GM12864 (cell line): ENCODE data around the gene EXOC6B.

Source experiments
- DNase-seq: peaks from one replicate; pipeline ENCODE4 v3.0.0-alpha.2; 2011; ENCODE audit warnings: low read depth
- H3K4me3 ChIP-seq: 2 replicates; pipeline ENCODE4 v1.5.1; 2011; ENCODE audit warnings: mild to moderate bottlenecking, low read depth, low read length, control low read depth
- CTCF ChIP-seq: IDR thresholded peaks from 2 replicates; pipeline ENCODE4 v1.5.1; 2011; ENCODE audit warnings: low read depth, mild to moderate bottlenecking, moderate library complexity, low read length, control low read depth, inconsistent platforms; ENCODE audit errors: missing control alignments

Gene EXOC6B

GRCh38 chr2:72136331-72136730 is 689.5 kb downstream of the EXOC6B start:
- no peak for DNase-seq
- H3K4me3 ChIP-seq, result no peak overlapping the region
- TF ChIP-seq CTCF, result no peak

- DNase-seq, result no peak
- no peak overlapping the region for H3K4me3 ChIP-seq
- no peak for TF ChIP-seq CTCF
These were observed 689.9 kb downstream of the EXOC6B start for GRCh38 chr2:72135921-72136320.

- H3K4me3 ChIP-seq, result no peak overlapping the region
- no peak for TF ChIP-seq CTCF
- DNase-seq, result no peak
These were observed 690.6 kb downstream of the EXOC6B start for GRCh38 chr2:72134997-72135800.

GRCh38 chr2:72134408-72134996 is 691.3 kb downstream of the EXOC6B start:
- no peak for TF ChIP-seq CTCF
- no peak overlapping the region for H3K4me3 ChIP-seq
- DNase-seq, result no peak

GRCh38 chr2:72133721-72134407 is 692.0 kb downstream of the EXOC6B start:
- TF ChIP-seq CTCF, result no peak
- DNase-seq, result no peak
- no peak overlapping the region for H3K4me3 ChIP-seq

GRCh38 chr2:72132981-72133720 is 692.7 kb downstream of the EXOC6B start:
- no peak for TF ChIP-seq CTCF
- DNase-seq, result no peak
- H3K4me3 ChIP-seq, result no peak overlapping the region
